OCI-LY3 (cell line): ENCODE measurements around the gene TRPM5.

Source experiments
- EZH2phosphoT487 ChIP-seq: fragments of 200-600 bp; shearing (Covaris generic); IDR thresholded peaks from 2 replicates; pipeline ENCODE4 v1.6.1; 2018; ENCODE audit warnings: antibody characterized with exemption, mixed run types, low read depth
- TF ChIP-seq, protein P1 (sequence below): fragments of 200-600, 300-600 bp; sonication (generic); IDR thresholded peaks from 2 replicates; pipeline ENCODE4 v1.5.1; 2014; ENCODE audit warnings: antibody characterized with exemption, low read length, low read depth

DNA sequence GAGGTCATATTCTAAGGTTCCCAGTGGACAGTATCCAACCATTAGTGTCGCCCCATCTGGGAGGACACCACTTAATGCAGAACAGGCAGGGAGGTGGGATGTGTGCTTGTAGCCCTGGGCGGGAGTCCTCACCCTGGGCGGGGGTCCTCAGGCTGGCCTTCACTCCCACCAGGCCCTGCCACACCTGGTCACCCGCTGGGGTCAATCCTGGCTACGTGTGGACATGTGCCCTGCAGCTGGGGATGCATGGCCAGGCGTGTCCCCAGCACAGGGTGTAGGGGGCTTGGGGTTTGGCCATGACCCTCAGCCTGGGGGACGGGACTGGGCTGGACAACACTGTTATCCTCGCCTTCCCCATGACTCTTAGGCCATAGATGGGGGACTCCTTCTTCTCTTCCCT, 18.8 kb downstream of the TRPM5 start:
- TF ChIP-seq, protein P1, sequence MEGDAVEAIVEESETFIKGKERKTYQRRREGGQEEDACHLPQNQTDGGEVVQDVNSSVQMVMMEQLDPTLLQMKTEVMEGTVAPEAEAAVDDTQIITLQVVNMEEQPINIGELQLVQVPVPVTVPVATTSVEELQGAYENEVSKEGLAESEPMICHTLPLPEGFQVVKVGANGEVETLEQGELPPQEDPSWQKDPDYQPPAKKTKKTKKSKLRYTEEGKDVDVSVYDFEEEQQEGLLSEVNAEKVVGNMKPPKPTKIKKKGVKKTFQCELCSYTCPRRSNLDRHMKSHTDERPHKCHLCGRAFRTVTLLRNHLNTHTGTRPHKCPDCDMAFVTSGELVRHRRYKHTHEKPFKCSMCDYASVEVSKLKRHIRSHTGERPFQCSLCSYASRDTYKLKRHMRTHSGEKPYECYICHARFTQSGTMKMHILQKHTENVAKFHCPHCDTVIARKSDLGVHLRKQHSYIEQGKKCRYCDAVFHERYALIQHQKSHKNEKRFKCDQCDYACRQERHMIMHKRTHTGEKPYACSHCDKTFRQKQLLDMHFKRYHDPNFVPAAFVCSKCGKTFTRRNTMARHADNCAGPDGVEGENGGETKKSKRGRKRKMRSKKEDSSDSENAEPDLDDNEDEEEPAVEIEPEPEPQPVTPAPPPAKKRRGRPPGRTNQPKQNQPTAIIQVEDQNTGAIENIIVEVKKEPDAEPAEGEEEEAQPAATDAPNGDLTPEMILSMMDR: no peak
- TF ChIP-seq EZH2phosphoT487: no peak
